OCI-LY1 (cell line): ENCODE data around the gene CRK.
"Not testable (repeated sequence)": the region's sequence is repeated elsewhere in the genome, so short reads cannot be mapped to it uniquely, and the experiment has no call there.

Experiments
- H2AFZ ChIP-seq: fragments of 200-600 bp; sonication (generic), shearing (Covaris generic); 2 replicates; pipeline ENCODE4 v1.6.0; 2014; ENCODE audit warnings: antibody characterized with exemption, mild to moderate bottlenecking, low read length
- H3F3A ChIP-seq: fragments of 200-600 bp; sonication (generic), shearing (Covaris generic); 2 replicates; pipeline ENCODE4 v1.6.0; 2014; ENCODE audit warnings: mild to moderate bottlenecking, antibody characterized with exemption, low read length, moderate library complexity; ENCODE audit not compliant: insufficient read depth
- H3K27ac ChIP-seq: fragments of 200-600 bp; sonication (generic); 2 replicates; pipeline ENCODE4 v1.5.1; 2014; ENCODE audit warnings: low read length, mixed run types, mild to moderate bottlenecking, low read depth; ENCODE audit not compliant: poor library complexity, severe bottlenecking
- H3K27me3 ChIP-seq: fragments of 200-600 bp; sonication (generic); 2 replicates; pipeline ENCODE4 v1.6.0; 2014; ENCODE audit warnings: antibody characterized with exemption, mild to moderate bottlenecking, low read length, moderate library complexity; ENCODE audit not compliant: insufficient read depth
- H3K36me3 ChIP-seq: fragments of 200-600 bp; sonication (generic); 2 replicates; pipeline ENCODE4 v1.6.1; 2014; ENCODE audit warnings: mild to moderate bottlenecking, antibody characterized with exemption, low read length, moderate library complexity, mixed read lengths; ENCODE audit not compliant: insufficient read depth
- H3K4me1 ChIP-seq: fragments of 200-600 bp; sonication (generic); 2 replicates; pipeline ENCODE4 v1.5.1; 2014; ENCODE audit warnings: mild to moderate bottlenecking, low read length, moderate library complexity; ENCODE audit not compliant: insufficient read depth, severe bottlenecking
- H3K4me2 ChIP-seq: fragments of 200-600 bp; sonication (generic), shearing (Covaris generic); 2 replicates; pipeline ENCODE4 v1.6.1; 2014; ENCODE audit warnings: low read length
- H3K4me3 ChIP-seq: fragments of 200-600 bp; sonication (generic); 2 replicates; pipeline ENCODE4 v1.5.1; 2014; ENCODE audit warnings: low read length, low read depth, mild to moderate bottlenecking, mixed read lengths; ENCODE audit not compliant: poor library complexity, severe bottlenecking
- H3K79me2 ChIP-seq: fragments of 200-600 bp; shearing (Covaris generic); 2 replicates; pipeline ENCODE4 v1.6.1; 2016; ENCODE audit warnings: mixed run types, low read length, mixed read lengths; ENCODE audit not compliant: insufficient read depth
- H3K9ac ChIP-seq: fragments of 200-600 bp; sonication (generic), shearing (Covaris generic); 2 replicates; pipeline ENCODE4 v1.6.1; 2014; ENCODE audit warnings: mild to moderate bottlenecking, low read length, mixed read lengths
- H3K9me2 ChIP-seq: fragments of 200-600 bp; sonication (generic), shearing (Covaris generic); 2 replicates; pipeline ENCODE4 v1.6.1; 2014; ENCODE audit warnings: low read depth, mild to moderate bottlenecking, low read length, mixed read lengths
- H3K9me3 ChIP-seq: fragments of 200-600 bp; shearing (Covaris generic); 2 replicates; pipeline ENCODE4 v1.6.1; 2014; ENCODE audit warnings: low read length, mixed read lengths
- H4K20me1 ChIP-seq: fragments of 200-600 bp; sonication (generic), shearing (Covaris generic); 2 replicates; pipeline ENCODE4 v1.6.0; 2016; ENCODE audit warnings: mild to moderate bottlenecking, low read length; ENCODE audit not compliant: insufficient read depth
- CTCF ChIP-seq: fragments of 200-600 bp; sonication (generic), shearing (Covaris generic); IDR thresholded peaks from 2 replicates; pipeline ENCODE4 v1.5.1; 2017; ENCODE audit warnings: mild to moderate bottlenecking, antibody characterized with exemption, low read length, moderate library complexity, mixed read lengths
- EZH2 ChIP-seq: fragments of 200-600 bp; sonication (generic), shearing (Covaris generic); IDR thresholded peaks from 2 replicates; pipeline ENCODE4 v1.8.0; 2017; ENCODE audit warnings: borderline replicate concordance, mixed run types, mild to moderate bottlenecking, antibody characterized with exemption, low read length, moderate library complexity, mixed read lengths

Gene CRK

DNA sequence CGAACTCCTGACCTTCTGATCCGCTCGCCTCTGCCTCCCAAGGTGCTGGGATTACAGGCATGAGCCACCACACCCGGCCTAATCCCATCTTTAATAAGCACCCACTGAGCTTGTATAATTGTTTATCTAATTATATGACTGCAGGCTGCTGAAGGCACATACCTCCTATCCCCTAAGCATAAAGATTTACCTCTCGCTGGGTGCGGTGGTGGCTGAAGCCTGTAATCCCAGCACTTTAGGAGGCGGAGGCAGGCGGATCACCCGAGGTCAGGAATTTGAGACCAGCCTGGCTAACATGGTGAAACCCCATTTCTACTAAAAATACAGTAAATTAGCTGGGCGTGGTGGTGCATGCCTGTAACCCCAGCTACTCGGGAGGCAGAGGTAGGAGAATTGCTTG, 35.9 kb downstream of the CRK start:
- TF ChIP-seq EZH2 (no peak), CTCF (no peak)
- H2AFZ ChIP-seq: no peak overlapping the region

DNA sequence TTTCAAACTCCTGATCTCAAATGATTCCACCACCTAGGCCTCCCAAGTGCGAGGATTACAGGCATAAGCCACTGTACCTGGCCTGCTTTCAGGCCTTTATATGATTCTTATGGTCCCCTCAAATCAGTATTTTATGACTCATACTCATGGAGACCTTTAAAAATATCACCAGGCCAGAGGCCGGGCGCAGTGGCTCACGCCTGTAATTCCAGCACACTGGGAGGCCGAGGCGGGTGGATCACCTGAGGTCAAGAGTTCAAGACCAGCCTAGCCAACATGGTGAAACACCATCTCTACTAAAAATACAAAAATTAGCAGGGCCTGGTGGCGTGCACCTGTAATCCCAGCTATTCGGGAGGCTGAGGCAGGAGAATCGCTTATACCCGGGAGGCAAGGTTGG, 37.6 kb downstream of the CRK start:
- H3K27me3 ChIP-seq, H3F3A ChIP-seq, H3K4me3 ChIP-seq, H3K9me2 ChIP-seq, H3K79me2 ChIP-seq, H3K4me1 ChIP-seq, H2AFZ ChIP-seq, H4K20me1 ChIP-seq, H3K9ac ChIP-seq, H3K9me3 ChIP-seq, H3K27ac ChIP-seq, H3K4me2 ChIP-seq: not testable (repeated sequence)
- peaks cover 31% of the 10 kb centered on the region for H3K36me3 ChIP-seq

More for the DNA sequence above, 35.9 kb downstream of the CRK start:
- H3F3A ChIP-seq: peaks cover 5% of the 10 kb centered on the region; the same call in 1 of the 2 replicates
- no peaks in the 10 kb centered on the region for H3K79me2 ChIP-seq
- no peaks in the 10 kb centered on the region for H3K9me3 ChIP-seq
- no peaks in the 10 kb centered on the region for H3K9me2 ChIP-seq
- H3K27me3 ChIP-seq: no peaks in the 10 kb centered on the region
- no peak overlapping the region for H3K4me2 ChIP-seq
- no peaks in the 10 kb centered on the region for H4K20me1 ChIP-seq
- H3K27ac ChIP-seq: no peak overlapping the region
- H3K4me3 ChIP-seq: no peak overlapping the region
- no peaks in the 10 kb centered on the region for H3K4me1 ChIP-seq
- H3K9ac ChIP-seq: no peak overlapping the region
- peaks cover 34% of the 10 kb centered on the region for H3K36me3 ChIP-seq

GRCh38 chr17:1416414-1416813, 39.6 kb downstream of the CRK start:
- Histone ChIP-seq H3K9me2 (no peaks in the 10 kb centered on the region), H4K20me1 (no peaks in the 10 kb centered on the region), H2AFZ (no peak overlapping the region), H3K36me3 (peaks cover 14% of the 10 kb centered on the region), H3K9me3 (no peaks in the 10 kb centered on the region), H3K27ac (no peak overlapping the region), H3K4me1 (peaks cover 8% of the 10 kb centered on the region), H3K27me3 (0 out of 2 replicates have a peak, but pooled peaks cover 9% of the 10 kb centered on the region), H3F3A (peaks cover 3% of the 10 kb centered on the region; the same call in 1 of the 2 replicates), H3K9ac (no peak overlapping the region), H3K4me3 (no peak overlapping the region), H3K79me2 (no peaks in the 10 kb centered on the region), H3K4me2 (no peak overlapping the region)
- TF ChIP-seq CTCF: no peak
- no peak for TF ChIP-seq EZH2

GRCh38 chr17:1414634-1415033, 41.4 kb downstream of the CRK start:
- Histone ChIP-seq H3K9me2 (no peaks in the 10 kb centered on the region), H3F3A (no peaks in the 10 kb centered on the region), H3K4me3 (no peak overlapping the region), H3K9me3 (no peaks in the 10 kb centered on the region), H3K79me2 (no peaks in the 10 kb centered on the region), H3K4me2 (no peak overlapping the region), H4K20me1 (no peaks in the 10 kb centered on the region), H3K36me3 (no peaks in the 10 kb centered on the region), H2AFZ (no peak overlapping the region), H3K27ac (no peak overlapping the region), H3K4me1 (peaks cover 8% of the 10 kb centered on the region), H3K9ac (no peak overlapping the region), H3K27me3 (0 out of 2 replicates have a peak, but pooled peaks cover 9% of the 10 kb centered on the region)
- TF ChIP-seq CTCF (no peak), EZH2 (no peak)
